HG02763 (cell line): ENCODE data around the gene NMB.
"Not testable (repeated sequence)": the region's sequence is repeated elsewhere in the genome, so short reads cannot be mapped to it uniquely, and the experiment has no call there.

ENCODE experiments used
- ATAC-seq: cut with Tn5 transposase; IDR thresholded peaks from one replicate; pipeline ENCODE4 v1.9.1; 2021; ENCODE audit warnings: mild to moderate bottlenecking, moderate library complexity; ENCODE audit not compliant: unreplicated experiment

The NMB gene, protein sequence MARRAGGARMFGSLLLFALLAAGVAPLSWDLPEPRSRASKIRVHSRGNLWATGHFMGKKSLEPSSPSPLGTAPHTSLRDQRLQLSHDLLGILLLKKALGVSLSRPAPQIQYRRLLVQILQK

DNA sequence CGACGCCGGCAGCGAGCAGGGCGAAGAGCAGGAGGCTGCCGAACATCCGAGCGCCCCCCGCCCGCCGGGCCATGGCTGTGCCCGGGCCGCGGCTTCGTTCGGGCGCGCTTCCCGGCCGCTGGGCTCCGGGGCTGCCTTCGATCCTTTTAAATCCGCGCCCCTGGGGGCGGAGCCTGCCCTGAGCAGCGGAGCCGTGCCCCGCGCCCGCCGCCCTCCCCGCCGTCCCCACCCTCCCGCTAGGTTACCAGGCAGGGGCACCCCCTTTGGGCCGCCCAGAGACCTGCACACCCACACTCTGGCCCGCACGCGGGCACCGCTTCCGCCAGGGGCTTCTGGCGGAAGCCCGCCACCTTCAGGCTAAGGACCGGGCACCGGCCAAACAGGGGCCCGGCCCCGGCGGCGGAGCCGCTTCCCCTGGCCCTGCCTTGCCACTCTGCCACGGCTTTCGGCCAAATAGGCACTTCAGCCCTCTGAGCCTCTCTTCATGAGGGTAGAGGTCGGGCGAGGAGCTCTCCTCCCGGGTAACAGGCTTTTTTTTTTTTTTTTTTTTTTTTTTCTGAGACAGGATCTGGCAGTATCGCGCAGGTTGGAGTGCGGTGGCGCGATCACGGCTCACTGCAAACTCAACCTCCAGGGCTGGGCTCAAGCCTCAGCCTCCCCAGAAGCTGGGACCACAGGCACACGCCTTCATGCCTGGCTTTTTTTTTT, at the start of gene NMB:
NMB (minus strand) TSS at position 120 of the 708 bp plus-strand sequence; CDS start at position 73, 47 bp downstream.
- peak; percentile 65 for ATAC-seq

DNA sequence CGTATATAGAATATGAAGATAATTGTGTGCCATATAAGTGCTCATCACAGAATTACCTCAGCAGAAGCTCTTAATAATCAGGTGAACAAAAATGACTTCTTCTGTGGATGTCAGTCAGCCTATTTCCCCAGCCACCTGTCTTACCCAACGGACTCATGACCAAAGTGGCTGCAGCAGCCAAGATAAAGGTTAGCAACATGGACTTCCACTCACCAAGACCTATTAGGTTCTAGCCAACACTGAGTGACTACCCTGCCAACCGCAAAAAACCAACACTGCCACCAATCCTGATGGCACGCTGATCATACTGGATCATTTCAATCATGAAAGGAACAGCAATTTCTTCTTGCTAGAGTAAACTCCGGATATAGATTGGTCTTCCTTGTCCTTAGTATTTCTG, 45.8 kb upstream of the NMB start:
- no peak for ATAC-seq

DNA sequence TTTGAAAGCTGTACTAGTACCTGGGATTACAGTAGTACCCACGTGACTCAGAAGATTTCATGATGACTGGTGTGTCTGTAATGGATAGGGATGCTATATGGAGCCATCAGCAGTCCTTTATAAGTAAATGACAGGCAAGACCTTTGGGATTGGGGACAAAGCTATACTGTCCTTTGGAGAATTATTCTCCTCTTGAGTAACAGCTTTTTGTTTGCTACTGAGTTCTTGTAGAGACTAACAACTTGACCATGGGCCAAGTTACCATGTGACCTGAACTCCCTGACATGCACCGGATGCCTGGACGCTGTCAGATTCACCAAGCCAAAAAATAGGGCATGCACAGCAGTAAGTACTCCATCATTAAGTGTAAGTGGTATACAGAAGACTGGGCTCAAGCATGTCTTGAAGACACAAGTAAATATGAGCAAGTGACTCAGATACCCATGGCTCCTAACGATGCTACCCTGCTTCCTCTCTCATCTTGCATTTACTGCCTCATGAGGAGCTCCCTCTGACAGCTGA, 45.0 kb upstream of the NMB start:
- no peak for ATAC-seq

DNA sequence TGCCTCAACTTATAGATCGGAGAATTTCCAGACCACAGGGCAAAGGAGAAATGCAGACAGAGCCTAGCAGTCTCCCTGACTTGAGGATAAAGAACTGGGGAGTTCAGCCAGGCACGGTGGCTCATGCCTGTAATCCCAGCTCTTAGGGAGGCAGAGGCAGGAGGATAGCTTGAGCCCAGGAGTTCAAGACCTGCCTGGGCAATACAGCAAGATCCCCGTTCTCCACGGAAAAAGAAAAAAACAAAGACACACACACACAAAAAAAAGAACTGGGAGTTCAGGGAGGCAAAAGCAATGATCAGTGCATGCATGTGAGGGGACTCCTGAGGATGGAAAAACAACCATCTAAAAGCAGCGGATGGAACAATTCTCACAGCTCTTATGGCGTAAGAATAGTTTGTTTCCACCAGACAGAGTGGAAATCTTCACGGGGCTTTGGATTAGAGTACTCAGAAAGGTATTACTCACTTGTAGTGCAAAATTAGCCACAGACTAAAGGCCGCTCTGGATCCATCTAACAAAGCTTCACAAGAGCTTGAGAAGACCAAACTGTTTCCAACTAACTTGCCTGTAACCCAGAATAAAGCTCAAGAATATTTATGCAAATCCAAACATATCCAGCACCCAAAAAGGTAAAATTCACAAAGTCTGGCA, 41.7 kb upstream of the NMB start:
- no peak for ATAC-seq

DNA sequence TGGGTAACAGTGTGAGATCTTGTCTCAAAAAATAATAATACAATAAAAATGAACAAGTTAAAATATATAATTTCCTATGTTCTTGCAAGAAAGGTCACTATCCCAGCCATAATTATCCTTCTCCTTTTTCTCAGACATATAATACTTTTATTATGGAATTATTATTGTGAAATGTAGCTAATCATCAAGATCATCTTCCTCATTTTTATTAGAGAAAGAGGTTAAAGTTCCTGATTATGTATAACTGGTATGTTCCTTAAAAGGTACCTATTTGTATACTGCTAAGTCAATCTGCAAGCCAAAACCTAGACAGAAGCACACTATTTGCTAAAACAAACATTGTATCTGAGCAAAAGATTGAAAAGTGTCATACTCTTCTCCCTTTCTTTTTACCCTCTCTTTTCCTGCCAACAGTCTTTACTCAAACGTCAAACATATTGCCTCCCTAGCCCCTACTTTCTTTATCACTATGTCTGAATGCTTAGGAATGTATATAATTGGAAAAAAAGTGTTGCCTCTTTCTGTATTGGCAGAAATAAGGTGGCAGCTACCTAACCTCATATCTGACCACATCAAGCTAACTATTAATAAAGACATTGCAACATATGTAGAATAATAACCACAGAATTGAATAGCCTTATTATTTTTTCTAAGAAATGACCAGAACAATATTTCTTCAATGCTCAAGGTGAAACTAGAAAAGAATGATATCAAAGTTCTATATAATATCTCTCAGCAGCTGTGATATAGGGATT, 39.4 kb upstream of the NMB start:
- ATAC-seq = no peak

DNA sequence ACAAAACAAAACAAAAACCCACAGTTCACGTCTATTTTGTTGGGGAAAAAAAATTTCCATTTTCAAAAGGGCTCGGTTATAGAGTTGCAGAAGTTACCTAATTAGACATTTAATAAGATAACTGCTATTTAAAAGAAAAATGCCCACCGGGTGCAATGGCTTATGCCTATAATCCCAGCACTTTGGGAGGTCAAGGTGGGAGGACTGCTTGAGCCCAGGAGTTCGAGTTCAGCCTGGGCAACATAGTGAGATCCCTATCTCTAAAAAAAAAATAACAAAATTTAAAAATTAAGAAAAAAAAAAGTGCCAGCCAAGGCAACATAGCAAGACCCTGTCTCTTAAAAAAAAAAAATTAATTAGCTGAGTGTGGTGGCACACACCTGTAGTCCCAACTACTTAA, 38.8 kb upstream of the NMB start:
- no peak for ATAC-seq

DNA sequence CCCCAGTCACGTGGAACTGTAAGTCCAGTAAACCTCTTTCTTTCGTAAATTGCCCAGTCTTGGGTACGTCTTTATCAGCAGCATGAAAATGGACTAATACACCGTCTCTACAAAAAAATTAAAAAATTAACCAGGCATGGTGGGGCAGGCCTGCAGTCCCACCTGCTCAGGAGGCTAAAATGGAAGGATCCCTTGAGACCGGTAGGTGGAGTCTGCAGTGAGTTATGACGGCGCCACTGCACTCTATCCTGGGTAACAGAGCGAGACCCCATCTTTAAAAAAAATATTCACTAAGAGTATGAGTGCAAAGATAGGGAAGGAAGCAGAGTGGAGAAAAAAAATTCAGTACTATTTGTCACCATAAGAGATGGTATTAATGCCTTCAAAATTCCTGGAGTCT, 32.3 kb upstream of the NMB start:
- no peak for ATAC-seq

DNA sequence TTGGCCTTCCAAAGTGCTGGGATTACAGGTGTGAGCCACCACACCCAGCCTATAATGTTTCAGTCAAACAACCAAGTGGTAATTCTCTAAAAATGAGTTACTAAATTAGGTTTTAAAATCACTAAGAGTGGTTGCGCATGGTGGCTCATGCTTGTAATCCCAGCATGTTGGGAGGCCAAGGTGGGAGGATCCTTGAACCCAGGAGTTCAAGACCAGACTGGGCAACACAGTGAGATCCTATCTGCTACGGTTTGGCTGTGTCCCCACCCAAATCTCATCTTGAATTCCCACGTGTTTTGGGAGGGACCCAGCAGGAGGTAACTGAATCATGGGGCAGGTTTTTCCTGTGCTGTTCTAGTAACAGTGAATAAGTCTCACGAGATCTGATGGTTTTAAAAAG, 31.9 kb upstream of the NMB start:
- no peak for ATAC-seq

DNA sequence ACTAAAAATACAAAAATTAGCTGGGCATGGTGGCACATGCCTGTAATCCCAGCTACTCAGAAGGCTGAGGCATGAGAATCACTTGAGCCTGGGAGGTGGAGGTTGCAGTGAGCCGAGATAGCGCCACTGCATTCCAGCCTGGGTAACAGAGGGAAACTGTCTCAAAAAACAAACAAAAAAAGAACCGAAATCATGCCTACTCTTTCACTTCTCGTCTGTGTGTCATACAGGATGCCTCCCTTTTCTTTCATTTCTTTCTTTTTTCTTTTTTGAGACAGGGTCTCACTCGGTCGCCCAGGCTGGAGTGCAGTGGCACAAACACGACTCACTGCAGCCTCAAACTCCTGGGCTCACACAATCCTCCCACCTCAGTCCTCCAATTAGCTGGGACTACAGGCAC, 28.4 kb upstream of the NMB start:
- ATAC-seq = not testable (repeated sequence)

DNA sequence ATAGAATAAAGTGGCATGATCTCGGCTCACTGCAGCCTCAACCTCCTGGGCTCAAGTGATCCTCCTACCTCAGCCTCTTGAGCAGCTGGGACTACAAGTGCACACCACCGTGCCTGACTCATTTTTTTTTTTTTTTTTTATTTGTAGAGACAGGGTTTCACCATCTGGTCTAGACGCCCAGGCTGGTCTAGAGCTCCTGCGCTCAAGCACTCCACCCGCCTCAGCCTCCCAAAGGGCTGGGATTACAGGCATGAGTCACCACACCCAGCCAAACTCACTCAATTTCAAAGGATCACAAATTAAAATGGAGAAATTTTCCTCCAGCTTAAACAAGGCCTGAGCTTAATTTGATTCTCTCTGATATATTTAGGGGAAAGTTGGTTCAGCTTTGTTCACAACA, 27.3 kb upstream of the NMB start:
- ATAC-seq = no peak

DNA sequence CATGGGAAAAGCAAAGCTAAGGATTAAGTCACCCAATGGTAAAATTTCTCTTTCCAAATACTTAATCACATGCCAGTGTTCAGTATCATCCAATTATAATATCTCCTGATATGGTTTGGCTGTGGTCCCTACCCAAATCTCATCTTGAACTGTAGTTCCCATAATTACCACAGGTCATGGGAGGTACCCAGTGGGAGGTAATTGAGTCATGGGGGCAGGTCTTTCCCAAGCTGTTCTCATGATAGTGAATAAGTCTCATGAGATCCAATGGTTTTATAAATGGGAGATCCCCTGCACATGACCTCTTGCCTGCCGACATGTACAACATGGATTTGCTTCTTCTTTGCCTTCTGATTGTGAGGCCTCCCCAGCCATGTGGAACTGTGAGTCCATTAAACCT, 26.1 kb upstream of the NMB start:
- ATAC-seq = no peak

DNA sequence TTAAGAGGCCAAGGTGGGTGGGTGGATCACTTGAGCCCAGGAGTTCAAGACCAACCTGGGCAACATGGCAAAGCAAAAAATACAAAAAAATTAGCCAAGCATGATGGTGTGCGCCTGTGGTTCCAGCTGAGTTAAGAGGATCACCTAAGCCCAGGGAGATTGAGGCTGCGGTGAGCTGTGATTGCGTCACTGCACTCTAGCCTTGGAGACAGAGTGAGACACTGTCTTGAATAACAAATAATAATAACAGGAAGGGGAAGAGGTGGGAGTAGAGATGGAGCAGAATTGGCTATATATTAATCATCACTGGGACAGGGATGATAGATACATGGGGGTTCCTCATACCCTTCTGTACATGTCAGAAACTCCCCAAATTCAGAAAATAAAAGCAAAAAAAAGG, 23.8 kb upstream of the NMB start:
- no peak for ATAC-seq

DNA sequence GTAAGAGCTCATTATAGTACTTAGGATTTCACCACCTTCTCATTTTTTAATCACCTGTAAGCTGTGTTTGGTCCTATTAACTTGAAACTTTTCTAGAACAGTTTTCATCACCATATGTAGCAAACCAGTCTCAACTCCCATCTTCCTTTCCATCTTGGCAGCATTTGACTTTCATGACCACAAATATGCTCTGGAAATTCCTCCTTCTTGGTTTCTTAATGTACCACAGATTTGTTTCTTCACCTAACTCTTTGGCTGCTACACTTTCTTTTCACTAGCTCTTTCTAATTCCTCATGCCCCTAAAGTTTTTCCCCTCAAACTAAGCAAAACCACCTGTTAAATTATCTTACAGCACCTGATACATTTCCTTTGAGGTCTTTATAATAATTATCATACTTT, 13.2 kb upstream of the NMB start:
- no peak for ATAC-seq

DNA sequence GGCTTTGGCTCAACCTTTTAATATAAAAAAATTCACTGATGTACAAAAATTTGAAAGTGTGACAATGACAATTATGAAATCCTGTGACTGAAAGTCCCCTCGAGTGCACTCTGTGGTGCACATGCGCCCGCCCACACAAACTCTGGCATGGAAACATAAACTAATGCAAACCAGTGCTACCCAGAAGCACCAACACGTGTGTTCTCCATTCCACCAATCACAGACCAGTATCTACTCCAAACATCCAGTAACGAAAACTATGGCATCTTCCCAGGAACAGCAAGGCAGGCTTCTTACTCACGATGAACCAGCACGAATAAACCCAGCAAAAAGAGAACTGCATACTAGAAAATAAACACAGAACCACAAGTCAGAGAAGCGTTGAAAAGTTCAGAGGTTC, 11.7 kb upstream of the NMB start:
- no peak for ATAC-seq

DNA sequence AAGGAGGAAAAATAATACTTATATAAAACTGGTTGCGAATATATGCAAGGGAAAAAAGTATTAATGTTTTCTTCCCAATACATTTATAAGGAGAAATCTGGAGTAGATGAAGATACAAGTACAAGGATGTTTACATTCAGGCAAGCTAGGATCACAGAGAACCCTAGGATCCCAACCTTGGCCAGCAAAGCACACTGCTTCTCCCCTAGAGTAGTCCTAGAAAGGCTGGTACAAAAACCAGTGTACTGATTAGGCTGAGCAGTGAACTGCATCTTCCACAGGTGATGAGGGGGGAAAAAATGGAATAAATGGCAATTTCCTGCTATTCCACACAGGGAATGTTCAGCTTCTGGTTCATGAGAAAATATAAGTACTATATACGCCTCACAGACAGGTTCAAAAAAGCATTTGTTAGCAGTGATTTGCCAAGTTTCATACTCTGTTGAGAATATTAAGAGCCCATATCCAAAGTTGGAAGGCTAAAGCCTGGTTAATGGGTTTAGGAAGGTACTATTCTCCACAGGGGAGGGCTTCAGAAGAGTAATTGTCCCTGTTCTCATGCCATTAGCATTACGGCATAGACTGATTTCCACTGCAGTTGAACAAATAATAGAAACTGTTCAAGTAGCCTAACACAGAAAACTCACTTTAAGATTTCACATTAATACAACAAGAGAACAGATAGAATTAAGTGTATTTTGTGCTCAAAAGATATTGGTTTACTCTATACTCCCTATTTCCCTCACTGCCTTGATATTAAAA, 10.4 kb upstream of the NMB start:
- no peak for ATAC-seq

DNA sequence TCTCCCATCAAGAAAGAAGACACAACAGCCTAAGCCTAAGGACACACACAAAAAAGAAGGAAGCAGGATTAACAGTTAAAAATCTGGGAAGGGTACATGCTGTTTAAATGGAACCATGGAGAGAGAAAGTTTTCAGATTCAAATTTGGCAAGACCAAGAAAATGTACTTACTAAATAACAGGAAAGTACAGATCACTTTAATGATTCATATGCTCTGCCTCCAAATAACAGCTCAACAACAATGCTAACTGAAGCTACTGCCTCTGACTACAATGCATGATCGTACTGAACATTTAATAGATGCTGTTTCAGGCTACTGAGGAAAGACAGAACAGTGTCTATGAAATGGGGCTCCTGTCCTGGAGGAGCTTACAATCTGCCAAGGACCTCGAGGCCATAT, 8.4 kb upstream of the NMB start:
- ATAC-seq = no peak

DNA sequence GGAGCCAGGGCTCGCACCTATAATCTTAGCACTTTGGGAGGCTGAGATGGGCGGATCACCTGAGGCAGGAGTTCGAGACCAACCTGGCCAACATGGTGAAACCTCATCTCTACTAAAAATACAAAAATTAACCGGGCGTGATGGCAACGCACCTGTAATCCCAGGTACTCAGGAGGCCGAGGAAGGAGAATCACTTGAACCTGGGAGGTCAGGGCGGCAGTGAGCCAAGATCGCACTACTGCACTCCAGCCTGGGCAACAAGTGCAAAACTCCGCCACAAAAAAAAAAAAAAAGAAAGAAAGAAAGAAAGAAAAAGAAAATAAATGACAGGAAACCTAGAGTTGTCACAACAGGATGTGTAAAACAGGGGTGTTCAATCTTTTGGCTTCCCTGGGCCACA, 3.0 kb upstream of the NMB start:
- ATAC-seq = no peak

DNA sequence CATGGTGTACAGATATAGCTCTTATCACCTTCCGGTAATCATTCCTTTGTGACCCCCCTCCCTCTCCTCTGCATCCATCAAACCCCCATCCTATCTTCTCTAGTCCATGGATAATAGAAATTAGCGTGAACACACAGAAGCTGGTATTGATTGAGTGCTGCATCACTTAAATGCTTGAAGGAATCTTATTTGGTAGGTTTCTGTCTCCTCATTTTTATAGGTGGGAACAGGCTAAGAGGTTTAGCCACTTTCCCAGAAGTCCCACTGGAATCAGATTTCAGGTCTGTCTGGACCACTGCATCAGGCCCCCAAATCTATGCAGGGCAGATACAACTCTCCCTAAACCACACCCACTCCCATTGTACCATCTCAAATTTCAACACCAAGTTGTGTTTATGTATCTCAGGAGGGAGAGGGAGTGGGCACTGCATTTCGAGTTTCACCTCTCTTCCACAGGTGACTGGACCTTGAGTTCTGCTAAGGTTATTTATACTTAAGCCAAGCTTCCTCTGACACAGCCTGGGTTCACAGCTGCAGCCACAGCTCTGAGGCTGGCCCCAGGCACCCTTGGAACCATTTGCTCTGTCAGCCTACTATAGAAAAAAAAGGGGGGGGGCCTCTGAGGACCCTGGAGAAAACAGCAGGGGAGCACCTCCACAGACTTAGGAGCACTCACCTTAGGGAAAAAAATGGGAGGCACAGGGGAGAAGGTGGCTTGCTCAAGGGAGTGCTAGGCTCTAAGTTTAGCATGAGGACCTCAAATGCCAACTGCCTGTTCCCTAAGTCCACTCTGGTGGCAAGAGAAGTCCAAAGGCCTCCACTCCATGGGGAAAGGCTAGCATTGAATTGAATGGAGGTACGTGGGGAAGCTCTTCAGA, 2.1 kb upstream of the NMB start:
- no peak for ATAC-seq

DNA sequence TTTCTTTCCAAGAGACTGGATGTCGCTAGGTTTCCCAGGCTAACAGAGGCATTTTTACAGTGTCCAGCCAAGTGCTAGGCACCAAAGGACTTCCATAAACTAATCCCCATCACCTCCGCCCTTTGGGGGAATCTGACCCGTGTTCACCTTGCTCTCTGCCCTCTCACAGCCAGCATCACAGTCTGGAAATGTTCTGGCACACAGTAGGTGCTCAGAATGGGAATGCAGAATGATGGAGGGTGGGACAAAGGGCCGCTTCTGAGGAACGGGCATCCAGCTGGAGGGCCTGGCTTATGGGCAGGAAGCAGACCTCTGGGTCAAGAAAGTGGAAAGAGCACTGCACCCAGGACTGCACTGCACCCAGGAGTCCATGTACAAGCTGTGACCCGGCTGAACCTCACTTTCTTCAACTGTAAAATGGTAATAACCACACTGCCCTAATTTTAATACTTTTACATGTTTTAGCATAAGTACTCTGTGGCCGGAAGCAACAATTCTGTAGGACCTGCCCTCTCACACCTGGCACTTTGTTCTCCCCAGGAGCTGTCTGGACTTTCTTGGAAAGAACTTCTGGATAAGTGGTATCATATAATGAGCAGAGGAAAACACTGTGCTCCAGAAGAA, 901 bp upstream of the NMB start:
- no peak for ATAC-seq

DNA sequence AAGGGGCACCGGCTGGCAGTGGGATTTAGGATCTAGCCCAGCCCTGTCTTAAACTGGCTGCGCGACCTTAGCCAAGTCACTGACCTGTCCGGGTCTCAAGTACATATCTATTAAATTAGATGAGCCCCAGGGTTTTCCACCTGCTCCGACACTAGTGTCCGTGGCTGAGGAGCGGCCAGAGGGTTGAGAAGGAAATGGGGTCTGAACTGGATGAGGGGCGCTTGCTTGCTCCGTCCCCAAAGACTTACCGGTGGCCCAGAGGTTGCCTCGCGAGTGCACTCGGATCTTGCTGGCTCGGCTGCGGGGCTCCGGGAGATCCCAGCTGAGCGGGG, 285 bp downstream of the NMB start:
- ATAC-seq = no peak
